Suprapubic skin (tissue), 4 donors: ENCODE results near the gene EEPD1. TPM values are rescaled to one million over a fixed set of nuclear protein-coding genes. Genes with fewer than 3 reads are reported as not detected.

Source experiments
- DNase-seq, 2 donors: peaks; one replicate each; pipeline ENCODE4 v3.0.0-alpha.2; 2019; ENCODE audit warnings: low spot score in 2 of 2
- H3K27ac ChIP-seq: fragments of 200-600 bp; sonication (generic); one replicate; pipeline ENCODE4 v1.5.1; 2019
- H3K27me3 ChIP-seq: fragments of 200-600 bp; sonication (generic); one replicate; pipeline ENCODE4 v1.5.1; 2019
- H3K36me3 ChIP-seq: fragments of 200-600 bp; sonication (generic); one replicate; pipeline ENCODE4 v1.5.1; 2019
- H3K4me1 ChIP-seq: fragments of 200-600 bp; sonication (generic); one replicate; pipeline ENCODE4 v1.5.1; 2019
- H3K4me3 ChIP-seq: fragments of 200-600 bp; sonication (generic); one replicate; pipeline ENCODE4 v1.5.1; 2019; ENCODE audit warnings: mild to moderate bottlenecking
- H3K9me3 ChIP-seq: fragments of 200-600 bp; sonication (generic); one replicate; pipeline ENCODE4 v1.5.1; 2019
- EP300 ChIP-seq: sonication (generic); formaldehyde crosslinking; IDR thresholded peaks from one replicate; pipeline ENCODE4 v1.6.1; 2017; ENCODE audit warnings: antibody characterized with exemption
- POLR2A ChIP-seq, 2 donors: fragments of 450-650 bp; IDR thresholded peaks; one replicate each; pipeline ENCODE4 v1.6.1; 2017; ENCODE audit warnings: antibody characterized with exemption in 2 of 2, mild to moderate bottlenecking in 2 of 2, moderate library complexity in 2 of 2
- POLR2AphosphoS5 ChIP-seq, 3 donors: sonication (generic); formaldehyde crosslinking; IDR thresholded peaks; one replicate each; pipeline ENCODE4 v1.6.1; 2017; ENCODE audit warnings: antibody characterized with exemption in 3 of 3
- WGBS: methylation state at CpG from one replicate; pipeline ENCODE4 v1.1.5; 2018; 5-methylcytosine and 5-hydroxymethylcytosine counted together
- total RNA-seq, 4 donors: library from RNA; depleted of rRNA; stranded (reverse); fragments of >200 nt; gene quantifications; one replicate each; pipeline ENCODE4 v1.1.0, GENCODE V29; 2016
- TF ChIP-seq, protein P1 (sequence below), 2 donors: fragments of 200-600 bp in 1 of 2; fragments of 450-650 bp in 1 of 2; sonication (generic) in 1 of 2; IDR thresholded peaks; one replicate each; pipeline ENCODE4 v1.5.1; 2016 to 2019; ENCODE audit warnings: antibody characterized with exemption in 2 of 2, mild to moderate bottlenecking in 1 of 2, moderate library complexity in 1 of 2

Gene EEPD1
- total RNA-seq, 4 donors from 2014 or later = 11.7 to 18.2 (median 16.1) TPM

DNA sequence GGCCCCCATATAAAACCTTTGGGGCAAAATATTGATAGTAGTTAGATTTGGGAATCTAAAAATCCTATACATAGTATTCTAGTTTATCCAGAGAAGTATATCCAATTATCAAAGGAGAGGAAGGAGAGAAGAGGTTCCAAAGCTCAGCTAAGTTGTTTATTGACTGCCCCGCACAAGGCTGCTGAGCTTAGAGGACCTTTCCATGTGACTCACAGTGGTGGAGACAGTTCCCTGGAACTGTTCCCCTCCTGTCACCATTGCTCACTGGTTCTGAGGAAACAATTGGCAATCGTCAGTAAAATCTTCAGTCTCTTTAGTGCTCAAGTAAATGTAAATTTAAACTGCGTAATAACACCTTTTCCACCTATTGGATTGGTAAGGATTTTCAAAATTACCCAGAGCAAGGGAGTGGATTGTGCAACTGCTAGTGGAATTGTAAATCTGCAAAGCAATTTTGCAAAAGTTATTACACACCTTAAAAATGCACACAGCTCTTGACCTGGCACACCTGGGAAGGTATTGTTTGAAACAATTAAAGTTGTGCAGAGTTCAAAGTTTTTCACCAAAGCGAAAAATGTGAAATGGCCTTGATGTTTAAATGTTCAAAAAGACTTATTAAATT is 63.1 kb downstream of the EEPD1 start:
- TF ChIP-seq EP300 = no peak
- TF ChIP-seq POLR2A (IDR thresholded peaks at IDR 0.05) = no peak
- TF ChIP-seq, protein P1, sequence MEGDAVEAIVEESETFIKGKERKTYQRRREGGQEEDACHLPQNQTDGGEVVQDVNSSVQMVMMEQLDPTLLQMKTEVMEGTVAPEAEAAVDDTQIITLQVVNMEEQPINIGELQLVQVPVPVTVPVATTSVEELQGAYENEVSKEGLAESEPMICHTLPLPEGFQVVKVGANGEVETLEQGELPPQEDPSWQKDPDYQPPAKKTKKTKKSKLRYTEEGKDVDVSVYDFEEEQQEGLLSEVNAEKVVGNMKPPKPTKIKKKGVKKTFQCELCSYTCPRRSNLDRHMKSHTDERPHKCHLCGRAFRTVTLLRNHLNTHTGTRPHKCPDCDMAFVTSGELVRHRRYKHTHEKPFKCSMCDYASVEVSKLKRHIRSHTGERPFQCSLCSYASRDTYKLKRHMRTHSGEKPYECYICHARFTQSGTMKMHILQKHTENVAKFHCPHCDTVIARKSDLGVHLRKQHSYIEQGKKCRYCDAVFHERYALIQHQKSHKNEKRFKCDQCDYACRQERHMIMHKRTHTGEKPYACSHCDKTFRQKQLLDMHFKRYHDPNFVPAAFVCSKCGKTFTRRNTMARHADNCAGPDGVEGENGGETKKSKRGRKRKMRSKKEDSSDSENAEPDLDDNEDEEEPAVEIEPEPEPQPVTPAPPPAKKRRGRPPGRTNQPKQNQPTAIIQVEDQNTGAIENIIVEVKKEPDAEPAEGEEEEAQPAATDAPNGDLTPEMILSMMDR (IDR thresholded peaks at IDR 0.05) = no peak
- no peak for TF ChIP-seq POLR2AphosphoS5 (IDR thresholded peaks at IDR 0.05)
- peaks cover 3% of the 10 kb centered on the region for H3K4me1 ChIP-seq
- peak in 1 of 2 donors; percentile 16 for DNase-seq
- H3K36me3 ChIP-seq = no peaks in the 10 kb centered on the region
- H3K9me3 ChIP-seq = no peaks in the 10 kb centered on the region
- no peak overlapping the region for H3K27ac ChIP-seq
- WGBS = 75% methylated on average over 4 of the region's 4 CpGs
- H3K4me3 ChIP-seq = no peak overlapping the region
- no peaks in the 10 kb centered on the region for H3K27me3 ChIP-seq

DNA sequence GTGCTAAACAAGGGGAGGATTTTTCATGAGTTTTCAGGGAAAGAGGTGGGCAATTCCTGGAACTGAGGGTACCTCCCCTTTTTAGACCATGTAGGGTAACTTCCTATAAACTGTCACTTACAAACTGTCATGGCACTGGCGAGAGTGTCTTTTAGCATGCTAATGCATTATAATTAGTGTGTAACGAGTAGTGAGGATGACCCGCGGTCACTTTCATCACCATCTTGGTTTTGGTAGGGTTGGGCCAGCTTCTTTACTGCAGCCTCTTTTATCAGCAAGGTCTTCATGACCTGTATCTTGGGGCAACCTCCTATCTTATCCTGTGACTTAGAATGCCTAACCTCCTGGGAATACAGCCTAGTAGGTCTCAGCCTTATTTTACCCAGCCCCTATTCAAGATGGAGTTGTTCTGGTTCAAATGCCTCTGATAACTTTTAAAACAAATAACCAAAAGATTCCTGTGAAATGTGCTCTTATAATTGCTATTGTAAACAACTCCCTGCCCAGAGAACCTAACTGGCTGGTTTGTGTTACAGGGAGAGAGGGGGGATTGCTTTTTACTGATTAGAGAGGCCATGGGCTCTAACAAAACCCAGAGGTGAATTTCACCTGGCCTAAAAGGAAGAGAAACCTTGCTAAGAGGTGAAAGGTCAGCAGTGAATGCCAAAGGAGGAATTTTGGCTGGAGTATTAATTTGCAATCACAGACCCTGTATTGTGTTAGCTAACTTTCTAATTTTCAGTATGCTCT is 64.3 kb downstream of the EEPD1 start:
- Histone ChIP-seq H3K36me3 (no peaks in the 10 kb centered on the region), H3K4me1 (peaks cover 3% of the 10 kb centered on the region), H3K9me3 (no peaks in the 10 kb centered on the region), H3K4me3 (no peak overlapping the region), H3K27me3 (no peaks in the 10 kb centered on the region), H3K27ac (no peak overlapping the region)
- DNase-seq = peak in 1 of 2 donors; percentile 21
- TF ChIP-seq, protein P1 (IDR thresholded peaks at IDR 0.05) = no peak
- TF ChIP-seq POLR2AphosphoS5 (IDR thresholded peaks at IDR 0.05) (no peak), EP300 (no peak), POLR2A (IDR thresholded peaks at IDR 0.05) (no peak)
- 94% methylated on average over 4 of the region's 4 CpGs for WGBS

DNA sequence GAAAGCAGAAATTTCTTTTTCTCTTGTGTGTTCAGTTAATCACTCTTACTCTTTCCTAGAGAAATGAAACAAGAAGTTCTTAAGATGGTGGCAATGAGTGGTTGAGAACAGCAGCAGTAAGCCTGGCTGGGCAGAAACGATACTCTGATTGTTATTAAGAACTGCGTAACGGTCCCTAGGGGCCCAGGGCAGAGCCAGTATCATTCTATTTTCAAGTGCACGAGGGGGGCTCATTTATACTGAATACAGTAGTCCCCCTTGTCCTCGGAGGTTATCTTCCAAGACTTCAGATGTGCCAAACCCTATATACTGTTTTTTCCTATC is 64.9 kb downstream of the EEPD1 start:
- no peaks in the 10 kb centered on the region for H3K9me3 ChIP-seq
- DNase-seq = peak in 1 of 2 donors; percentile 3
- H3K27me3 ChIP-seq = no peaks in the 10 kb centered on the region
- H3K36me3 ChIP-seq = no peaks in the 10 kb centered on the region
- no peak overlapping the region for H3K4me3 ChIP-seq
- TF ChIP-seq EP300 (no peak), POLR2AphosphoS5 (IDR thresholded peaks at IDR 0.05) (no peak), POLR2A (IDR thresholded peaks at IDR 0.05) (no peak)
- TF ChIP-seq, protein P1 (IDR thresholded peaks at IDR 0.05) = no peak
- peaks cover 3% of the 10 kb centered on the region for H3K4me1 ChIP-seq
- WGBS = 92% methylated on average over 5 of the region's 5 CpGs
- no peak overlapping the region for H3K27ac ChIP-seq

DNA sequence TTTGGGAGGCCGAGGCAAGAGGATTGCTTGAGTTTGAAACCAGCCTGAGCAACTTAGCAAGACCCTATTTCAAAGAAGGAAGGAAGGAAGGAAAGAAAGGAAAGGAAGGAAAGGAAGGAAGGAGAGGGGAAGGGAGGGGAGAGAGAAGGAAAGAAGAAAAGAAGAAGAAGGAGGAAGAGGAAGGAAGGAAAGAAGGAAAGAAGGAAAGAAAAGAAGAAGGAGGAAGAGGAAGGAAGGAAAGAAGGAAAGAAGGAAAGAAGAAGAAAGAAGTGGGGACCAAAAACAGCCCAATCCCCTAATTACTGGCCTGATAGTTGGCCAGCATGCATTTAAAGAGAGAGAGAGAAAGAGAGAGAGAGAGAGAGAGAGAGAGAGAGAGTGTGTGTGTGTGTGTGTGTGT is 66.4 kb downstream of the EEPD1 start:
- H3K27me3 ChIP-seq = no peaks in the 10 kb centered on the region
- H3K27ac ChIP-seq = no peak overlapping the region
- 100% methylated on average over 1 of the region's 1 CpG for WGBS
- no peaks in the 10 kb centered on the region for H3K36me3 ChIP-seq
- H3K4me1 ChIP-seq = peaks cover 3% of the 10 kb centered on the region
- DNase-seq = no peak
- H3K9me3 ChIP-seq = no peaks in the 10 kb centered on the region
- TF ChIP-seq, protein P1 (IDR thresholded peaks at IDR 0.05) = no peak
- TF ChIP-seq EP300 (no peak), POLR2AphosphoS5 (IDR thresholded peaks at IDR 0.05) (no peak), POLR2A (IDR thresholded peaks at IDR 0.05) (no peak)
- no peak overlapping the region for H3K4me3 ChIP-seq

DNA sequence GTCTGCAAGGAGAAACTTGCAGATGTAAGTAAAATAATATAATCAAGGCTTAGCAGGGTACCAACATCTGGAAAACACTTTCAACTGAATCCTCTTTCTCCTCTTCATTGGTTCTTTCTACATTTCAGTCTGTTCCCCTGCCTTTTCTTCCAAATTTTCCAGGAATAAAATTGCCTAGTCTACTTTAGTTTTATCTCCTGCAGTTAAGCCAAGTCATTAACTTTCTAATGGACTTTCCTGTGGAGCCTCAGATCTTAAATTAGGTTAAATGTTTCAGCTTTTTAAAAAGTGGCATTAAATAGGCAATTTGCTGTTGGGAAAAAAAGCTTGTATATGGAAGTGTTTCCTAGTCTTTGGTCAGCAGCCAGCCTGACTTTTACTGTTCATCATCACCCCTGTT is 70.8 kb downstream of the EEPD1 start:
- no peak overlapping the region for H3K4me3 ChIP-seq
- H3K4me1 ChIP-seq = peaks cover 4% of the 10 kb centered on the region
- no peaks in the 10 kb centered on the region for H3K36me3 ChIP-seq
- no peak for DNase-seq
- H3K27ac ChIP-seq = no peak overlapping the region
- no peak for TF ChIP-seq EP300
- TF ChIP-seq POLR2AphosphoS5 (IDR thresholded peaks at IDR 0.05) = no peak
- no peaks in the 10 kb centered on the region for H3K27me3 ChIP-seq
- no peaks in the 10 kb centered on the region for H3K9me3 ChIP-seq
